ENCODE data around the gene KCNJ18.
"Not testable (repeated sequence)": the region's sequence is repeated elsewhere in the genome, so short reads cannot be mapped to it uniquely, and the experiment has no call there.

KCNJ18 gene

GRCh38 chr17:21686165-21687015, 5.9 kb upstream of the KCNJ18 start:
- no peak for DNase-seq

DNA sequence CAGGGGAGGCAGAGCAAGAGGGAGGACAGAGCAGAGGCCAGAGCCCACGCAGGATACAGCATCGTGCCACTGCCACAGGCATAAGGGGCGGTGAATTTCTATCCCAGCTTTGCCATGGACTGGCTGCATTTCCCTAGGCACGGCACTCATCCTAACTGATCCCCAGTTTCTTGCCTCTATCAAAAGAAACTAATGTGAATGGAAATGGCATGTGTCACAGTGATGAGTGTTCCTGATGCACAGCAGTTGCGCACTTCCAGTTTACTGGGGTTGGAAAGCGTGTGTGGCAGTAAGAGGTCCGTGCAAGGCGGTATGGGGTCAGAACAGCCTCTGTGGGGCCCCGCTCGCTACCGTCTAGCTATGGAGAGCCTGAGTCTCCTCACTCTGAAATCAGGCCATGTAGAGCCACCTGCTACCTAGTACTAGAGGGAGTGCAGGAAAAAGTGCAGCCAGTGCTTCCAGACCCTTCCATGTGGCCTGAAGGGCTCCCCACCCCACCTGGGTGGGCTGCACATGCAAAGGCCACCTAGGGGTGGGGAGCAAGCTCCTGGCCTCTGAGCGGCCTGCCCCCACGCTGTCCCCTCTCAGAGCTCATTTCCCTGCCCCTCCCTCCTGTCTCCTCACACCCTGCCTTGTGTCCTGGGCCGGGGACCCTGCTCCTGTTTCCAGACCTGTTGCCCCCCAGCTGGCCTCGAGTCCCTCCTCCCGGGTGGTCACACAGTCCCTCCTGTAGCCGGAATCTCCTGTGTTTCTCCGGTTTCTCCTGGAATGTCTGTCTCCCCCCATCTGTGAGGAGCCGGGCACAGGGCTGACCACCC, 5.0 kb upstream of the KCNJ18 start:
- no peak for DNase-seq

- DNase-seq = no peak
Observed at GRCh38 chr17:21688293-21688949, 3.9 kb upstream of the KCNJ18 start.

- peak; percentile 66 for DNase-seq
Observed at GRCh38 chr17:21689604-21690003, 2.7 kb upstream of the KCNJ18 start.

GRCh38 chr17:21690811-21691210, 1.5 kb upstream of the KCNJ18 start:
- DNase-seq = not testable (repeated sequence)

DNA sequence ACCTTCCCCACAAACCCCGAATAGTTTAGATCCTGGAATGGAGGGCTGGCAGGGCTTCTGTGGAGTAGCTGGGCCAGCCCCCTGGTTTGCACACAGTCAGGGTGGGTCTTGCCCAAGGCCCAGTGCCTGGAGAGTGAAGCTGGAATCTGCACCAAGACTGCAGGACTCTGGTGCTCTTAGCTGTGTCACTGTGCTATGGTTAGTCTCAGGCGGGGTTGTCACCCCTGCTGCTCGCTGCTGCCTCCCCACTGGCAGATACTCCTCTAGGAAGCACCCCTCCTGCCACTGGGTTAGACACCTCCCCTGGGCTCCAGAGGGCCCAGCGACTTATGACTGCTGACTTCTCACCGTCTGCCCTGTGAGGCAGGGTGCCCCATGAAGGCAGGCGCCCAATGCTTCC, 842 bp upstream of the KCNJ18 start:
- not testable (repeated sequence) for DNase-seq

GRCh38 chr17:21692704-21693065, 362 bp downstream of the KCNJ18 start:
- not testable (repeated sequence) for DNase-seq

DNA sequence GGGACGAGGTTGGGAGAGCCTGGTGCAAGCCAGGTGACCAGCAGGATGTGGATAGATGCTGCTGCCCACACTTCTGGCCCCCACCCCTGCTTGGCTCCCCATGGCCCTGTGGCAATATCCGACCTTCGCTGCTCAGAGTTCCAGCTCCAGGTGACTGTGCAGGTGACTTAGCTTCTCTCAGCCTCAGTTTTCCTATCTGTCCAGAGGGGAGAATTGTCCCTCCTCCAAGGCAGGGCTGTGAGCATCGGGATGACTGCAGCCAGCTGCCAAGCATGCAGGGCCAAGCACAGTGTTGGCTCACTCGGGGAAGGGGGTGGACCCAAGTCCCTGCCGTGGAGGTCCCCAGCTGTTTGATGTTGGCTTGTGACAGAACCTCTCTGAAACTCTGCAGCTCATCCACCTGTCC, 1.1 kb downstream of the KCNJ18 start:
- not testable (repeated sequence) for DNase-seq

- not testable (repeated sequence) for DNase-seq
Observed at GRCh38 chr17:21693937-21694336, 1.6 kb downstream of the KCNJ18 start.

DNA sequence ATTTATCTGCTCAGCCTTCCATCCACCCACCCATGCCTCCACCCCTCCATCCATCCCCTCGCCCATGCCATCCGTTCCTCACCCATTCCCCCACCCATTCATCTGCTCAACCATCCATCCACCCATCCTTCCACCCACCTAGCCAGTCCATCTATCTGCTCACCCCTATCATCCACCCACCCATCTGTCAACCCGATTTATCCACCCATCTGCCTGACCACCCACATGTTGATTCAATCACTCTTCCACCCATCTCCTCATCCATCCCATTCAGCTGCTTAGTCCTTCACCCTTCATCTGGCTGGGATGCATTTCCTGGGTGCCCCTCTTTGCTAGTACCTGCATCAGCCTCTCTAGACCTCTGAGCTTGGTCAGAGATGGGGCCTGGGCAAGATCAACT, 3.9 kb downstream of the KCNJ18 start:
- not testable (repeated sequence) for DNase-seq

- not testable (repeated sequence) for DNase-seq
Observed at GRCh38 chr17:21696842-21697507, 4.7 kb downstream of the KCNJ18 start.

- DNase-seq = not testable (repeated sequence)
Observed at GRCh38 chr17:21697508-21697860, 5.2 kb downstream of the KCNJ18 start.

DNA sequence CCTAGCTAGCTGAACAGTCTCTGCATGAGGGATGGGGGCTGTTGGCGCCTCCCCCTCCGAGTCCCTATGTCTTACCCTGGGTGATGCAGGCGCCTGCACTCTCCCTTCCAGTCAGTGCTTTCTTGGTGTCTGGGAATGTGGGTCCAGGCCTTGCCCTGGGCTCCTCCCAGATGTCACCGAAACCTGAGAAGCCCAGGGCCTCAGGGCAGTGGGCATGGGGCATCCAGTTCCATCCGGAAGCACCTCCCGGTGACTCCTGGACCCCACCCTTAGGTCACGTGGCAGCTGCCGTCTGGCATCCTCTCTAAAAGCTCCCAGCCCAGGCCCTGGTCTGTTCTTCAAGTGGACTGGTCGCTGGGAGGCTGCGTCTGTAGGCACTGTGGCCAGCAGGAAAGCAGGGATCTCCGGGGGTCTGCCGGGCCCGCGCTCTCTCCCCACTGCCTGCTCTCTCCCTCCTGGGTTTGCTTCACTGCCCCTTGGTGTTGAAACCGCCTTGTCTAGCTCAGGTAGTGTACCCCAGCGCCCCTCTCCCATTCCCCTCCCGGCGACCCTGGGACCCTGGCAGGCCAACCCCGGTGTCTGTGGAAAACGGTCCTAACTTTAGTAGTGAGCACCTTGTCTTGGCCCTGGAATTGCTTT, 6.2 kb downstream of the KCNJ18 start:
- not testable (repeated sequence) for DNase-seq

DNA sequence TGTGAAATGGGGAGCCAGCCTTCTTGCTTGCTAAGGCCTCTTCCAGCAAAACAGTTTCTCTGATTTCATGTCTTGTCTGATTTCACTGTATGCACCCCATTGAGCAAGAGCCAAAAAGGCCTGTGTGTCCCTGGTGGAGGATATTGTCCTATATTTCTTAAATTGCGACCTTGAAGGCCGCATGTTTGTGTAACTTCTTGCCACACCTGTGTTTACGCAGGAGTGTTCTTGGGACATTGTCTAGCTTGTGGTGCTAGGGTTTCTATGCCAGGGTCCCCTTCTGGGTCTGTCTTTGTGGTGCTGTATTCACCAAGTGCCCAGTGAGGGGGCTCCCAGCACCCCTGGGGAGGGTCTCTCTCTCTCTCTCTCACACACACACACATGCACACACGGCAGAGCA, 6.8 kb downstream of the KCNJ18 start:
- DNase-seq = not testable (repeated sequence)

- DNase-seq = not testable (repeated sequence)
Observed at GRCh38 chr17:21699573-21700236, 7.4 kb downstream of the KCNJ18 start.

GRCh38 chr17:21701090-21701489, 8.8 kb downstream of the KCNJ18 start:
- DNase-seq = not testable (repeated sequence)

GRCh38 chr17:21702029-21702428, 9.7 kb downstream of the KCNJ18 start:
- not testable (repeated sequence) for DNase-seq

DNA sequence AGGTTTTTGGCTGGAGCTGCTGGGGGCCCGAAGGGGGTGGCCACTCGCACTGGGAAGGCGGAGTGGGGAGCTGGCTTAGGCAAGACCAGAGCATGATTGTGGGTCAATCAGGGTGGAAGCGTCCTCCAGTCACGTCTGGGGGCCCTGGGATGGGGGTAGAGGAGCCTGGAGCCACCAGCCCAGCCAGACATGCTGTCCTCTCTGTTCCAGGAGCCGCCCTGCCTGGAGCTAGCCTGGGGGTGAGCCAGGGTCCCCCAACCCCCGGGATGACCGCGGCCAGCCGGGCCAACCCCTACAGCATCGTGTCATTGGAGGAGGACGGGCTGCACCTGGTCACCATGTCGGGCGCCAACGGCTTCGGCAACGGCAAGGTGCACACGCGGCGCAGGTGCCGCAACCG, 10.2 kb downstream of the KCNJ18 start:
- DNase-seq = not testable (repeated sequence)

DNA sequence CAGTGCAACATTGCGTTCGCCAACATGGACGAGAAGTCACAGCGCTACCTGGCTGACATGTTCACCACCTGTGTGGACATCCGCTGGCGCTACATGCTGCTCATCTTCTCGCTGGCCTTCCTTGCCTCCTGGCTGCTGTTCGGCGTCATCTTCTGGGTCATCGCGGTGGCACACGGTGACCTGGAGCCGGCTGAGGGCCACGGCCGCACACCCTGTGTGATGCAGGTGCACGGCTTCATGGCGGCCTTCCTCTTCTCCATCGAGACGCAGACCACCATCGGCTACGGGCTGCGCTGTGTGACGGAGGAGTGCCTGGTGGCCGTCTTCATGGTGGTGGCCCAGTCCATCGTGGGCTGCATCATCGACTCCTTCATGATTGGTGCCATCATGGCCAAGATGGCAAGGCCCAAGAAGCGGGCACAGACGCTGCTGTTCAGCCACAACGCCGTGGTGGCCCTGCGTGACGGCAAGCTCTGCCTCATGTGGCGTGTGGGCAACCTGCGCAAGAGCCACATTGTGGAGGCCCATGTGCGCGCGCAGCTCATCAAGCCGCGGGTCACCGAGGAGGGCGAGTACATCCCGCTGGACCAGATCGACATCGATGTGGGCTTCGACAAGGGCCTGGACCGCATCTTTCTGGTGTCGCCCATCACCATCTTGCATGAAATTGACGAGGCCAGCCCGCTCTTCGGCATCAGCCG, 10.8 kb downstream of the KCNJ18 start:
- not testable (repeated sequence) for DNase-seq

DNA sequence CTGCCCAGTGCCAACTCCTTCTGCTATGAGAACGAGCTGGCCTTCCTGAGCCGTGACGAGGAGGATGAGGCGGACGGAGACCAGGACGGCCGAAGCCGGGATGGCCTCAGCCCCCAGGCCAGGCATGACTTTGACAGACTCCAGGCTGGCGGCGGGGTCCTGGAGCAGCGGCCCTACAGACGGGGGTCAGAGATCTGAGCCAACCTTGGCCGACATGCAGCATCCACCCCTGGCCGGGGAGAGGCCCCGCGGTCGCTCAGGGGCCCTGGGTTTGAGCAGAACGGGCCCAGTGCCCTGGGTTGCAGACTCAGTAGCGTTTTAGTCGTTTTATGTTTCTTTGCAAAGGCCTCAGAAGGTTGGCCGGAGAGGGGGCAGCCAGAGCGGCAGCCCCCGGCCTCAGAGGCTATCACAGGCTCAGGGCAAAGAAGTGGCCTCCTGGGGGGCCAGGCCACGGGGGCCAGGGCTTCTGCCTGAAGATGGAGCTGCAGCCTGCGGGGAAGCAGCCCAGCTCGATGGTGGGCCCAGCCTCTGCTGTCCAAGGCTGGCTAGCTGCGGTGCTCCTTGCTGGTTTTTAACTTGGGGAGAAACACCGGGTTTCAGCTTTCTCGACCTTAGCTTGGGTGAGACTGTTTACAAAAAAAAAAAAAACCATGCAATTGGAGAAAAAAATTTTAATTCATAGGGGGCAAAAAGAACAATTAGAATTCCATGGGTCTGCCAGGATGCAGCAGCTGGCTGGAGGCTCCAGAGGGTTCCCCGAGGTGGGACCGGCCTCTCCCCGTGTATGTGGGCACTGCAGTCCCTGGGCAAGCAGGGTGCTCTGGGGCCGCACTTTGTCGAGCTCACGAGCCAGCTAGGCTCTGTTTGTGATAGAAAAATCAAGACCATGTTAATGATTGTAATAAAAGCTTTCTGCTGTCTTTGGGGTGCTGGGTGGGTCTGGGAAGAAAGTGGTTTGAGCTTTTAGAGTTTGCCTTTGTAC, 11.9 kb downstream of the KCNJ18 start:
- not testable (repeated sequence) for DNase-seq

Data from HCEC 1CT (cell line).